GM19035 (cell line): ENCODE data around the gene STMP1.
"Not testable (repeated sequence)": the region's sequence is repeated elsewhere in the genome, so short reads cannot be mapped to it uniquely, and the experiment has no call there.

Source experiments
- ATAC-seq: cut with Tn5 transposase; IDR thresholded peaks from one replicate; pipeline ENCODE4 v1.9.1; 2021; ENCODE audit not compliant: unreplicated experiment

STMP1 gene

DNA sequence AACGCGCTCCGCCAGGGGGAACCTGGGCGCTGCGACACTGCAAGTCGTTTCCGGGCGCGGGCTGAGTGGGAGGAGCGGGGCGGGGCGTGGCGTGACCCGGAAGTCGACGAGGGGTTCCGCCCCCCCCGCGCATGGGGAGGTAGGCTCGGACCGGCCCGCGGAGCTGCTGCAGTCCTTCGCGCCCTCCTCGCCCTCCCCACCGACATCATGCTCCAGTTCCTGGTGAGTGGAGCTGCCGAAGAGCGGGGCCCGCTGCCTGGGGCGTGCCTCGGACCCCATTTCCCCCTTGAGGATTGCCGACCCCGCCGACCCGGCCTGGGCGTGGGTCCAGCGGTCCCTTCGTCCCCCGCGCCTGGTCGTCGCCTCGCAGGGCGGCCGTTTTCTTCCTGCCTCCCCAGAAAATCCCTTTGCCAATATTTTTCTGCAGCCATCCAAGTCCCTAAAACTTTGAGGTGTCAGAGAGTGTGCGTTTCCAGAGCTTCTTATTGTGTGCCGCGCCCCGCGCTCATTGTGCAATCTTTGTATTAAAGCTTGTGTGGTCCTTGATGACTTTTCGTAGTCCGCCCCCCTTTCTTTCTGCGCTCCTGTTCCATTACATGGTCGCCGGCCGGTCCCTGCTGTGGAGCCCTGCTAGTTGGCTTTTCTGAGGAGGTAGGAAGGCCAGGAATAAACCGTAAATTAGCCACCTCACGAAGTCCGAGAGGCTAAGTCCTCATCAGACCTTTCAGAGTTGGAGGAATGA, at the start of gene STMP1:
TSS of gene STMP1 (plus strand) at position 142 of the 742 bp plus-strand sequence.
- ATAC-seq = peak; percentile 96

DNA sequence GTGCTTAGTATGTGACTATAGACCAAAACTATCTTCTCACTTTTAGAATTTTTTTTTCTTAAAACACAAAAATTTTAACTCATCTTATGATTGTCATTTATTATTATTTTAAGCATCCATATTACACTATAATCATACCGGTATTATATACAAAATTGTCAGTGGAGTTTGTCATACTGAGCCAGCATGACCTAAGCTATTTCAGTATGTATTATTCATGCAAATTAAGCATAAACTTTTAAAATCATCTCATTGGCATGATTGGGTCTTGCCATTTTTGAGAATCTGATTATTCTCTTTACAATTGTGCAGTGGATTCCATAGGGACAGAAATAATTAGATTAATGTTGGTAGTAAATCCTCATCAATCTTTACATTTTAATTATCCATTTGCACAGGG, 46.2 kb upstream of the STMP1 start:
- ATAC-seq = no peak

DNA sequence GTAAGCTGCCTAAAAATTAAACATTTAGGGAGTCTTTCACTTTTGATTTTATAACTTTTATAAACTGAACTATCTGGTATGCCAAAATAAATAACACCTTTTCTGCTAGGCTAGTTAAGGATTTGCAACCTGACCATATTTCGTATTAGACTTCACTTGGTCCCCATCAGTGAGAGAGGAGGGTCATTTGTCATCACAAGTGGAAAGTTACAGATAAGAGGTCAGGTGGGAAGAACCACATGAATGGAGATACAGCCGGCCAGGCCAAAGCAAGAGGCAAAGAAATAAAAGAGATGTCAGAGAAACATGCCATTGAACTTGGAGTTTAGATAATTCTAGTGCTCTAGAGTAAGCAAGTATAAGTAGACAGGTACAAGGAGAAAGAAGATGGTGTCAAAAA, 44.5 kb upstream of the STMP1 start:
- ATAC-seq = no peak

DNA sequence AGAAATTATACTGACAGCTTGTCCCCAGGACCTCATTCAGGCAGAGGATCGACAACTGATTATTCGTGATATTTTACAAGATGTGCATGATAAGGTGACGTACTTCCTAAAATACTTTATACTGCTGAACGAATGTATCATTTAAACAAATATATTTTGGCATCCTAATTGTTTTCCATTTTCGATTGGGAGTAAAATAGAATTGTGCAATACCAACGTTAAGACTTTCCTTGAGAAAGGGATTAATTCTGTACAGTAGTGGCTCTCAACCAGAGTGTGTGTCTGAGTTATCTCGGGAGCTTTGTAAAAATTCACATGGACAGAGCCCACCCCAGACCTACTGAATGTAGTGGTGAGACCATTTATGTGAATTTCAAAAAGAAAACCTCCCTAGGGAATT, 43.8 kb upstream of the STMP1 start:
- ATAC-seq = no peak

DNA sequence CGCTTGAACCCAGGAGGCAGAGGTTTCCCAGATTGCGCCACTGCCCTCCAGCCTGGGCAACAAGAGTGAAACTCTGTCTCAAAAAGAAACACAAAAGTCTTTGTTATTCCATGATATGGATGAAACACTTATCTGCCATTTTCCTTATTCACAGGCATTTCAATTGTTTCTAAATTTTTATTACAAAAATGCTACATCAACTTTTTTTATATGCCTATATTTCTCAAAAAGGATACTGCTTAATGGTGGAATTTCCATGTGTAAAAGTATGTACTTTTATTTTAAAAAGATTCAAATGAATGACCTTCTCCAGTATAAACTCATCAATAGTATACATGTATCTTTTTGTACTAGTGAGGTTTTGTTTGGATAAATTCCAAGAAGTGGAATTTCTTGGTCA, 41.9 kb upstream of the STMP1 start:
- no peak for ATAC-seq

DNA sequence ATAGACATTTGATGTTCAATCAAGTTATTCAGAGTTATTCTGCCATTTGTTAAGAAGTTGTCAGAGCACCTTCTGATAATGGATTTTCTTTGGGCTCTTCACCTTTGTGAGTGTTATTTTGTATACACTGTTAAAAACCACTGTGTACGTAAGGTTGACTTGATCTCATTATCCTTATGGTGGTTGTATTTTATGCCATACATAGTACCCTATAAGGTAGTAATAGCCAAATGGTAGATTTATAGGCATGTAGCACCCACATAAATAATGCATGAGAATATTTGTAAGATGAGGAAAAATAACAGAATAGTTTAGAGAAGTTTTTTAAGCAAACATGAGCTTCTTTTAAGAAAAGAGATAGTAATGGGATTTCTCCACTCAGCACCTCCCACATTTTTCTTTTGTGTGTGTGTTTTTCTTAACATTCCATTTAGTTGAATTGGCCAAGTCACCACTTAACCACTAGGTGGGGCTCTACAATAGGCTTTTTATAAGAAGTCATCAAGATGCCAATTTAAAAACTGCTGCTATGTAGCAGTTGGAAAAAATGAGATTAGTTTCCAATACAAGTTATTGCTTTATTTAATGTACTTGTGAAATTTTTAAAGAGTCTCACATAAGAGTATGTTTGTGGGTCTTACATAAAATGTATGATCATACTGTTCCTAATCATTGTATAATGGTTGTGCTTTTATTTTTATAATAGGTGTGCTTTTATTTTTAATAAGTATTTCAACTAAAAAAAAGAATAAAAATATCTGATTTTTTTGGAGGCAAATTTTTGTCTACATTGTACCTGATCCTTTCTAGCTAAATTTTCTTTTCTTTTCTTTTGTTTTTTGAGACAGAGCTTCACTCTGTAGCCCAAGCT, 41.1 kb upstream of the STMP1 start:
- ATAC-seq = no peak

DNA sequence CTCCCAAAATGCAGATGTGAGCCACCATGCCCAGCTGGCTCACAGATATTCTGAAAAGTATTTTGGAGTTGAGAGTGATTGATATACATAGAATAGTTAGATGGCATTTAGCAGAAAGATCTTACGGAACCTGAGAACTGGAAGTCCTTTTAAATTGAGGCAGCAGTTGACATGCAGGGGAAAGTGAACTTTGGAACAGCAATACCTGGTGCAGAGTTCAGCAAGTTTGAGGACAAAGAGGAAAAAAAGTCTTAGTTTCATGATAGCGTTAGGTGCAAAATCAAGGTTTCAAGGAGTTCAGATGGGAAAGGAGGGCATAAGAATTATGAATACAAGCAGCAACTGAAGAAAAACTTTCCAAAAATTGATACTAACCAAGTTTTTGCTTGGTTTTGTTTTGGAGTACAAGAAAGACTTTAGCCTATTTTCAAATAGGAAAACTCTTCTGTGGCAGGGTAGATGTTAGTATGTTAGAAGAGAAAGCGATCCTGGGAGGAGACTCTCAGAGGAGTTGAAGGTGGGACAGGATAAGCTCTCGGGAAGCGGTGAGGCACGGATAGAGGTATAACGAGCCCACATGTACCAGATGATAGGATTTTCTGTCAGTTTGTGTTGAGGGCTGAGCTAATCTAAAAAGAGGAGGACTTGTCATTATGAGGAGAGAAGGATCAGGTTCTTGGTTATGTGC, 28.0 kb upstream of the STMP1 start:
- no peak for ATAC-seq

DNA sequence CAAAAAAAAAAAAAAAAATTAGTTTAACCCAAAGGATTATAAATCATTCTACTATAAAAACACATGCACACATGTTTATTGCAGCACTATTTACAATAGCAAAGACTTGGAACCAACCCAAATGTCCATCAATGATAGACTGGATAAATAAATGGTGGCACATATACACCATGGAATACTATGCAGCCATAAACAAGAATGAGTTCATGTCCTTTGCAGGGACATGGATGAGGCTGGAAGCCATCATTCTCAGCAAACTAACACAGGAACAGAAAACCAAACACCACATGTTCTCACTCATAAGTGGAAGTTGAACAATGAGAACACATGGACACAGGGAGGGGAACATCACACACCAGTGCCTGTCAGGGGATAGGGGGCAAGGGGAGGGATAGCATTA, 22.6 kb upstream of the STMP1 start:
- not testable (repeated sequence) for ATAC-seq

DNA sequence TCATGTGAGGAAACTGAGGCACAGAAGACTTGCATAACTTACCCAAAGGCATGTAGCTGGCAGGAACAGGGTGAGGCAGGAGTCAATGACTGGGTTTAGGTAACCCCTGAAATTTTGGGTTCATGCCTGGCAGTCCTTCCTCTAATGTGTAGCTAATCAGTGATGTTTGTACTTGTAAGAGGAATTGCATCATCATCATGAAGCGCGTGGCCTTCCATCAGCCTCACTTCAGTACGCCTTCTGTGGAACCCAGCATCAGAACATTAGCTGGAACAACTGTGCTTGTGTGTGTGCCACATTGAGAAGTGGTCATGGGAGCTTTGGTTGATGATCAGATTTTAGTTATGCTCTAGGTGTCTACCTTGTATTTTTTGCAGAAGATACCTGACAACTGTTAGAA, 18.2 kb upstream of the STMP1 start:
- ATAC-seq = no peak

DNA sequence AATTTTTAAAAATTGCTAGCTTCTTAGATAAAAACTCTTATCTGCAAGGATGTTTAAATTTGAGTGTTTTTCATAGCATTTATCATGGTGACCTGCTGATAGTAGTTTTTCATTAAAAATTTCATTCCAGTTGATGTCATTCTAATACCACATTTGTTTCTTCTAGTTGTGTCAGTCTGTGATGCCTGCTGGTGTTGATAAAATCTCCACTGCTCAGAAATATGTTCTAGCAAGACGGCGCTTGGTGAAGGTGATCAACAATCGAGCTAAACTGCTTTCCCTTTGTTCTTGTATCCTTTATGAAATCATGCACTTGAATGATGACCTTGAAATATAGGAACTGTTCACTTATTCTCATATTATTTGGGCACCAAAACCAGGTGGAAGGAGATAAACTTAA, 17.6 kb upstream of the STMP1 start:
- no peak for ATAC-seq

DNA sequence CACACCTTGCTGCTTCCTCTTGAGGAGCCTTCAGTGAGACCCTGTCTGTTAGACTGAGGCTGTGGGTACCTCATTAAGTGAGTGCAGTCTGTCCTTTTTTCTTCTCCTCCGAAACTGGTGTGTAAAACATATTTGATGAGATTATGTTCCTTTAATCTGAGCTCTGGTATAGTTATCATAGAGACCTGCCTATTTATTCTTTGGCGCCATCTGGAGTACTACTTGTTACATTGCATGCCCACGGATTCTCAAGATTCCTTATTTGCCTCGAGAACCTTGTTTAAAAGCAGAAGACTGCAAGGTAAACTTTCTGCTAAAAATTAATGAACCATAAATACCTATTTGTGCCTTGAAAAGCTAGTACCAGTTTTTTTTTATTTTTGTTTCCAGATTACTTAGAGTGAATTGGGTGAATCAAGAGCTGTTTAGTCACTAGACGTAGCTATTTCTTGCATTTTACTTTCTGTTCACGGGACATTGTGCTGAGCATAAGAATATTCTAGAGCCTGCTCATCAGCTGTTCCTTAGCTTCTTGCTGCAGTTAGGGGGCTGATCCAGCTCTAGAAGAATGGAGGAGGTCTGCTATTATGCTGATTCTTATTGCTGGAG, 16.9 kb upstream of the STMP1 start:
- ATAC-seq = peak; percentile 49

DNA sequence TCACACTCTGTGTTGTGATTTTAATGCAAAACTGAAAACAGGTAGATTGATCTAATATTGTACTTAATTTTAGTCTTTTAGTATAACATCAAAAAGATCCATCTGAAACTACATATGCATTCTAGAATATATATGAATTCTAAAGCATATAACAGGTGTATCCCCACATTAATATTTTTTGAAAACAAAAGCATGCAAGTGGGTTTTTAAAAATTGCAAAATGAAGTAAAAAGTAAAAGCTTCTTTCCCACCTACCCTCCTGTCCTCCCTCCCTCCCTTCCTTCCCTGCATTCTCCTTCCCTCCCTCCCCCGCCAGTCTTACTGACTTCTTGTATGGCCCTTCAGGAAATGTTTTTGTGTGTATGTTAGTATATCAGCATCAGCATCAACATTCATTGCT, 14.6 kb upstream of the STMP1 start:
- ATAC-seq = no peak

DNA sequence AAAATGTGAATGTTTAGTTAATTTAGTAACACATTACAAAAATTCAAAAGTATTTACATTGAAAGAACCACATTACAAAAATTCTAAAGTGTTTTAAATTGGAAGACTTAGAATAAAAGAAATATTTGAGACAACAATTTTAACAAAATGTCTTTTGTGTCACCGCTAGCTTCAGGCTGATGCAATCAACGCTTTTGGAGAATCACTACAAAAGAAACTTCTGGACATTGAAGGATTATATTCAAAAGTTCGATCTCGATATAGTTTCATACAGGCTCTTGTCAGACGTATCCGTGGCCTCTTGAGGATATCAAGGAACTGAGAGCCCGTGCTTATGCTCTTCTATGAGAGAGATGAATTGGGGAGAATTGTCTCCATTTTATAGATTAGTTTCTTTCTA, 14.1 kb upstream of the STMP1 start:
- no peak for ATAC-seq

DNA sequence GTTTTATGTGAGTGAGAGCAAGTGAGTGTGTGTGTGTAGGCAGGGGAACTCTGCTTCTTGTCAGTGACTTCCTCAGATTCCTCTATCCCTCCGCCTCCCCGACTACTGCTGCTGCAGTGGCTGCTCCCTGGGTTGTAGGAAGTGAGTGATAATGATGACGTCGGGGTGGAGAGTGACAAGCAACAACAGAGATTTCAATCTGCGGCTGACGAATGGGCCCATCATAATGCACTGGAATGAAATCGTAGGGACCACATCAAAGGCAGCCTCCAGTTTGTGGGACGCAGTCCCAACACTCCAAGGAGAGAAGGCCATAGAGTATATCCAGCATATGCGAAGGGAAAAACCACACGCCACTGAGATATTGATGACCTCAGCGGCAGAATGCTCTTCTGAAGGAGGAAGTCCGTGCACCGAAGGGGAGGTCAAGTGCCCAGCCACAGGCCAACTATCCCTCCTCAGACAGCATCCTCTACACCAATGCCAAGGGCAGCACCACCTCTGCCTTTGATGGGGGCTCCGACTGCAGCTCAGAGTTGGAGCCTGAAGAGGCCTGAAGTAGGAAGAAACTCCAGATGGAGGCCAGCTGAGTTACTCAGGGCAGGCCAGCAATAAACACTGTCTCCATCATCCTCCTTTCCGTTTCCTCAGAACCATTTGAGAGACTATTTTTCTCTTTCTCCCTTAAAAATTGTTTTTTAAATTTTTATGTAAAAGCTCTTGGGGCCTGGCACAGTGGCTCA, 11.3 kb upstream of the STMP1 start:
- ATAC-seq = no peak

DNA sequence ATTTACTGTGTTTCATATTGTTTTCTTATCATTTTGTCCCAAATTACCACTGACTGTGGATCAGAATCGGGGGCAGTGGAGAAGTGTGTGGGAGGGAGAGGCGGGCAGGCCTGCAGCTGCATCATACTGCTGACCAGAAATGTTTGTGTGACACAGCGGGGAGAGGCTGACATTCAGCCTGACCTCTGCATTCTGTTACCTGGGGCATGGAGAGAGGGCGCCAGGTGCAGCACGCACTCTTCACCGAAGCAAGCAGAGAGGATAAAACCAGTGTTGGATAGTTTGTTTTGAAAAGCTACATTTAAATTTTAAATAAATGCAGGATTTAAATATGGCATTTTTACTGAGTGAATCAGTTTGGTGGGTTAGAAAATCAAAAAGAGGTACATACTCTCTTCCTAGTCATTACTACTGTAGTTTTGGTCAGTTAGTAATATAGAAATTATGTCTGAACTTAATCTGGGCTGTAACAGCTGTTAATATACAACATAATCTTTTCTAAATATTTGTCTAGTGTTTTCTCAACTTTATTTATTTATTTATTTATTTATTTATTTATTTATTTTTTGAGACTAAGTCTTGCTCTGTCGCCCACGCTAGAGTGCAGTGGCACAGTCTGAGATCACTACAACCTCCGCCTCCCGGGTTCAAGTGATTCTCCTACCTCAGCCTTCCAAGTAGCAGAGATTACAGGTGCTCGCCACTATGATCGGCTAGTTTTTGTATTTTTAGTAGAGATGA, 8.8 kb upstream of the STMP1 start:
- no peak for ATAC-seq

DNA sequence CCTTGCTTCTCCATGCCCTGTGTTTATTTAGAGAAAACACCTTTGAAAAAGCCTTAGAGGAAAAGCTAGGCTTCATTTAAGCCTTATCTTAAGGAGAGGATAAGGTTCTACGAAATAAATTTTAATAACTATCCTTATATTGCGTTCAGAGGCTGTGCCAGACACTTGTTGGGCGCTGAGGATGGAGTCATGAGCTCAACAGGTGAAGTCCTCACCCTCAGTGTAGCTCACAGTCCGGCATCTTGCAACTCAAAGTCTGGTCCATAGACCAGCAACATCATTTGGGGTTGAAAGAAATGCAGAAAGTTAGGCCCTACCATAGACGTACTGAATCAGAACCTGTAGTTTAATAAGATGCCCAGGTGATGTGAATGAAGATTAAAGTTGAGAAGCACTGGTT, 3.8 kb upstream of the STMP1 start:
- no peak for ATAC-seq

DNA sequence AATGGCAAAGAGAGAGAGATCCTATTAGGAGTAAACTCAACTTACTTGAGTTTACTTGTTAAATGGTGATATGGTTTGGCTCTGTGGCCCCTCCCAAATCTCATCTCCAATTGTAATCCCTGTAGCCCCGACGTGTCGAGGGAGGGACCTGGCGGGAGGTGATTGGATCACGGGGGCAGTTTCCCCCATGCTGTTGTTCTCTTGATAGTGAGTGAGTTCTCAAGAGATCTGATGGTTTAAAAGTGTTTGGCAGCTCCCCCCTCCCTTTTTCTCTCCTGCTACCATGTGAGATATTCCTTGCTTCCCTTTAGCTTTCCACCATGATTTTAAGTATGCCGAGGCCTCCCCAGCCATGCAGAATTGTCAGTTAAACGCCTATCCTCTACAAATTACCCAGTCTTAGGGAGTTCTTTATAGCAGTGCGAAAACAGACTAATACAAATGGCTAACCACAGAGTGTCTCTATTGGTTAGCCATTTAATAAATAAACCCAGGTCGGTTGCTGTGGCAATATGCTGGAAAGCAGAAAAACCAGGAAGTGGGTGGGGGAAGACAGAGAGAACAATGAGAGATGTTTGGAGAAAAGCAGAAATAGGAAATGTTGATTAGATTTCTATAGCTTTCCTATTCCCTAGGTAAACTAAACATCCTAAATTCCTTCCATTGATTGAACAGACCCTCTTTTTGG, 3.0 kb upstream of the STMP1 start:
- no peak for ATAC-seq

DNA sequence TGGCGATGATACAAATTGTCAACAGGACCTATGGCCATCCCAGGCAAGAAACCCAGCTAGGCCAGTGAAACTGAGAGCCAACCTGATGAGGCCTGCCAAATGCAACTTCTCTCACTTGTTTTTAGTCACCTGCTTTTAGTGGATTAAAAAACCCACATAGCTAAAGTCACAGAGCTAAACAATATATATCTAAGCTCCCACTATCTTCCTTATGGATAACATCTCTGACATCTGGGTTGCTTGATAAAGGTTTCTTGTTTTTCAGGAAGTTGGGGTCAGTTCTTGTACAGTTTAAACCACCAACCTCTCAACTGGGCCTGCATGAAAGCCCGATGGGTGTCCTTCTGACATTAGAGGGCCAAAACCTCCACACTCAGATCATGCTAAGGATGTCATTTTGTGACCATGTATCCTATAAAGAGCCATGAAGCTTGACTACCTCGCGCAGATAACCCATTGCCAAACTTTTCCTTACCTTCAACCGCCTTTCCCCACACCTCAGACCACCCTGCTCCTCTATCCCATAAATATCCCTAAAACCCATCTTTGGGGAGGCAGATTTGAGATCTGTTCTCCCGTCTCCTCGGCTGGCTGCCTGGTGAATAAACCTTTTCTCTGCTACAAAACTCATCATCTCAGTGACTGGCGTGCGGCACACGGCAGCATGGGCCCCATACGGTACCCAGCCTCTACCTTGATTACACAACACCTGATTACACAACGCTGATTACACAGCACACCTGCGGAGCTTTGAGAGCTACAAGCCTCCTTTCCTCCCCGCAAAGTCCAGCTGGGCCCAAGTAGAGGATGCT, 797 bp upstream of the STMP1 start:
- no peak for ATAC-seq

DNA sequence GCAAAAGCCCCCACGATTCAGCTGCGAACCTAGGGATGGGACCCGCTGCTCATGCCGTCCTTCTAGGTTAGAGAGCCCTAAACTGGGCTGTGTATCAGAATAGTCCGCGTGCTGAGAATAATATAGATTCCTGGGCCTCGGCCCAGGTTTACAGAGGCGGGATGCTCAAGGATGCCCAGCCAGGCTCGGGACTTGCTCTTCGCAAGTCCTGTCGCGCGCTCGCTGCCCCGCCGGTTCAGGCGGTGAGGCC, 266 bp upstream of the STMP1 start:
- ATAC-seq = no peak
